ENCODE results near the gene MED10.

Gene MED10

DNA sequence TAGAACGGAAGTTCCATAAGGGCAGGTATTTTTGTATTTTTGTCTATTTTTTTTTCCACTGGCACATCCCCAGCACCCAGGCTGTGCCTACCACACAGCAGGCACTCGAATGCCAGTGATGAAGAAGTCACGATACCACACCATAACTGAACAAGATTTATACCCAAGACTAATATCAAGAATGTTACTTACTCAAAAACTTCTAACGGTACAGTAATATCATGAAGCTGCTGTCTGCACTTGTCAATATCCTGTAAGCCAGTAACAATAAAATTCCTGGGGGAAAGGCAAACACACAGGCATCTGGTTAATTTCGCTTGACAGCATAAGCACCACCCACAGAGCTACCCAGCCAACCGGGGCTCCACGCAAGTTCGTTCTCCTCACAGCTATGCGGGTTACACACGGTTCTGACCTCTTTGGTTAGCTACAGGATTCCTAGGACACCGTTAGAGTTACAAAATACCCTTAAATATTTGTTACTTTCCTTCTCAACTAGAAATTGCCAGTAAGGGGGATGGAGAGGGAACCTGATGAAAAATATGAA, 1.3 kb downstream of the MED10 start:
- TF ChIP-seq, protein P1, sequence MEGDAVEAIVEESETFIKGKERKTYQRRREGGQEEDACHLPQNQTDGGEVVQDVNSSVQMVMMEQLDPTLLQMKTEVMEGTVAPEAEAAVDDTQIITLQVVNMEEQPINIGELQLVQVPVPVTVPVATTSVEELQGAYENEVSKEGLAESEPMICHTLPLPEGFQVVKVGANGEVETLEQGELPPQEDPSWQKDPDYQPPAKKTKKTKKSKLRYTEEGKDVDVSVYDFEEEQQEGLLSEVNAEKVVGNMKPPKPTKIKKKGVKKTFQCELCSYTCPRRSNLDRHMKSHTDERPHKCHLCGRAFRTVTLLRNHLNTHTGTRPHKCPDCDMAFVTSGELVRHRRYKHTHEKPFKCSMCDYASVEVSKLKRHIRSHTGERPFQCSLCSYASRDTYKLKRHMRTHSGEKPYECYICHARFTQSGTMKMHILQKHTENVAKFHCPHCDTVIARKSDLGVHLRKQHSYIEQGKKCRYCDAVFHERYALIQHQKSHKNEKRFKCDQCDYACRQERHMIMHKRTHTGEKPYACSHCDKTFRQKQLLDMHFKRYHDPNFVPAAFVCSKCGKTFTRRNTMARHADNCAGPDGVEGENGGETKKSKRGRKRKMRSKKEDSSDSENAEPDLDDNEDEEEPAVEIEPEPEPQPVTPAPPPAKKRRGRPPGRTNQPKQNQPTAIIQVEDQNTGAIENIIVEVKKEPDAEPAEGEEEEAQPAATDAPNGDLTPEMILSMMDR (IDR thresholded peaks at IDR 0.05; ENCODE audit: insufficient read depth, missing control alignments), result no peak
- DNase-seq (ENCODE audit: insufficient read length, low spot score) (no peak), FAIRE-seq (no peak)

DNA sequence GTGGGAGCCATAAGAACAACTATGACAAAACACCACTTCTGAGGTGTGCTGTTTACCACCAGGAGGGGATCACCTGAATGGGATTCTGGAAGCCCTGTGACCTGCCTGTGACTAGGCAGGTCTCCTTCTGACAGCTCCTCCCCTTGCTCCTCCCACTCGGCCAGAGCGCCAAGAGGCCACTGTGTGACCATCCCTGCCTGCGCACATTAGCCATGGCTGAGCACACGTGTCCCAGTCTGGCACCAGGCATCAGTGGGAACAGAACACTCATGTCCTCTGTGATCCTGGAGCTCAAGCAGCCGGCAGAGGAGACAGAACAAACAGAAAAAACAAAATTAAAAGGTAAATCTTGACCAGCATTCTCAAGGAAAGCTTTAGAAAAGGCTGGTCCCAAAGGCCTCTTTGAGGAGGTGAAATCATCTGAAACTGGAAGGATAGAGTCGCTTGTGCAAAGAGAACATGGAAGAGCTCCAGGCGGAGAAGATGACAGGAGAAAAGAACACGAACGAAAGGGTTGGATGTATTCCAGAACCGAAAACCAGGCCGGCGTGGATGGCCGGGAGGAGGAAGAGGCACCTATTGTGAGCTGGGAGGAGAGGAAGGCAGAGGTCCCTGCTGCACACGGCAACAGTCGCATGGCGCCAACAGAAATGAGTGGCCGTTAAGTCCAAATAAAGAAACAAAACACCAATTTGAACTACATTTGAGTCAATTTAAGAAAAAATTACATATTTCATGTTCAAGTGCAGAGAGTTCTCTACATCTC, 5.1 kb downstream of the MED10 start:
- TF ChIP-seq, protein P1 (IDR thresholded peaks at IDR 0.05; ENCODE audit: insufficient read depth, missing control alignments), result no peak
- DNase-seq (ENCODE audit: insufficient read length, low spot score) (no peak), FAIRE-seq (no peak)

DNA sequence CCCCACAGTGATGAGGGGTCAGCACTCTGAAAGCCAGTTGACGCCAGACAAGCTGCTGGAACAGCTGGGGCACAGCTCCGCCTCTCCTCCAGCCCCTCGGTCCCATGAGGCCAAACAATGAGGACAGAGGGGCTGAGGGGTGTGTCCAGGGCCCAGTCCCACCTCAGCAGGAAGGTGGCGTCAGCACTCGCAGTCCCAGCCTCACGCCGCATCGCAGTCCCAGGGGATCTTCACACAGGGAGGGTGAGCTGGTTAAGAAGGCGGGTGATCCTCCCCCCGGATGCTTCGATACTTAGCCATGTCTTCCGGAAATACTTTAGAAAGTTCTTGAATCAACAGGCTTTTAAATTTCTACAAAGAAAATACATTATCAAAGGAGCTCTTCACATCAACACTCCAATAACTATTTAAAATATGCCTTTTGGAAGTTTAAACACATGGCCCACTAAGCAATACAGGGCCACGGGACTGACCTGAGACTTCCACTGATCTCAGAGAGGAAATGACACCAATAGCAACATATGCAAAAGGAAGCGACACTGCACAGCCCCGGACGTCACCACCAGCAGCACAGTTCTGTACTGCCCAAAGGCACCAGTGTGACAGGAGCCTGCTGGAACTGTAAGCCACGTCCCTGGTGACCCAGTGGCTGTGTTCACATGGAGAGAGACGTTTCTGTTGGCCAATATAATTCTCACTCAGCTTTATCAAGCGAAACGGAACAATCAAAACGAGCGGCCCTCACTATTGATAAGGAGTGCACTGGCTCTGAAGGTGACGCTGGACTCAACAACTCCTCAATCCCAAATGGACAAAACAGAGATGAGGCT, 5.9 kb downstream of the MED10 start:
- TF ChIP-seq, protein P1 (IDR thresholded peaks at IDR 0.05; ENCODE audit: insufficient read depth, missing control alignments), result no peak
- FAIRE-seq, result no peak
- no peak for DNase-seq (ENCODE audit: insufficient read length, low spot score)

DNA sequence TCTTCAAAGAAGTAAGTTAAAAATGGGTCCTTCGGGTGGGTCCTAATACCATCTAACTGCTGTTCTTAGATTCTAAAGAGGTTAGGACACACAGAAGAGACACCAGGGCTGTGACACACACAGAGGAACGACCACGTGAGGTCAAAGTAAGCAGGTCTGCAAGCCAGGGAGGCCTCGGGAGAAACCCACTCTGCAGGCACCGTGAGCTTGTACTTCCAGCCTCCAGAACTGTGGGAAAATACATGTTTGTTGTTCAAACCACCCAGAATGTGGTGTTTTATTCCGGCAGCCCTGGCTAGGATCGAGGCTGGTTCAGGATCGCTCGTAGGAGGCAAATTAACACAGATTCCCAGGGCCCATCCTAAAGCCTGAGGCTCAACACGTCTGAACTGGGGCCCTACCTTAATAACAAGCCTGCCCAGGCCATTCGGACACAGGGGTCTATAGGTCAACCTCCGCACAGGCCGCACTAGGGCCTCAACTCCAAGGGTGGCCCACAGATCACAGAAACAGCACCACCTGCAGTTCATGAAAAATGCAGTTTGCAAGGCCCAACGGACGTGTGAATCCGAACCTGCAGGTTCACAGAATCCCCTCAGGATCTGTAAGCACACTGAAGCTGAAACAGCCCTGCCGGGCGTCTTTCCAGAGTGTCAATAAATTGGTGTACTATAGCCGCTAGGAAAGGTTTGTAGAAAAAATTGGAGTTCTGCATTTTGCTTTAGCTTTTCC, 7.1 kb downstream of the MED10 start:
- TF ChIP-seq, protein P1 (IDR thresholded peaks at IDR 0.05; ENCODE audit: insufficient read depth, missing control alignments), result no peak
- no peak for DNase-seq (ENCODE audit: insufficient read length, low spot score)
- no peak for FAIRE-seq

DNA sequence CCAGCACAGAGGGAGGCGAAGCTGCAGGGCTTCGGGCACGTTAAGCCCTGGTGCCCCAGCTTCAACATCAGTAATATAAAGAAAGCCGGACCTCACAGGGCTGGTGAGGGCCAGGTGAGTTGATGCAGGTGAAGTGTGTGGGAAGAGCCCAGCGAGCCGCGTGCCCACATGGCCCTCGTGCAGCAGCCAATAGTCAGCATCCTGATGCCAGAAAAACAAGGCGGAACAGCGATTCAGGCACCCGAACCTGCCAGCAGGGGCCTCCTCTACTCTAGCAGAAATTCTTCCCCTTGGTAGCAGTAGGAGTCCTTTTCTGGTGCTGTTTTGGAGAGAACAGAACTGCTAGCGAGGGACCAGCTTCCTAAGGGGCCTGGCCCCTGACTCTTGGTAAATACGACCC, 7.8 kb downstream of the MED10 start:
- FAIRE-seq (no peak), DNase-seq (ENCODE audit: insufficient read length, low spot score) (no peak)
- TF ChIP-seq, protein P1 (IDR thresholded peaks at IDR 0.05; ENCODE audit: insufficient read depth, missing control alignments), result no peak

DNA sequence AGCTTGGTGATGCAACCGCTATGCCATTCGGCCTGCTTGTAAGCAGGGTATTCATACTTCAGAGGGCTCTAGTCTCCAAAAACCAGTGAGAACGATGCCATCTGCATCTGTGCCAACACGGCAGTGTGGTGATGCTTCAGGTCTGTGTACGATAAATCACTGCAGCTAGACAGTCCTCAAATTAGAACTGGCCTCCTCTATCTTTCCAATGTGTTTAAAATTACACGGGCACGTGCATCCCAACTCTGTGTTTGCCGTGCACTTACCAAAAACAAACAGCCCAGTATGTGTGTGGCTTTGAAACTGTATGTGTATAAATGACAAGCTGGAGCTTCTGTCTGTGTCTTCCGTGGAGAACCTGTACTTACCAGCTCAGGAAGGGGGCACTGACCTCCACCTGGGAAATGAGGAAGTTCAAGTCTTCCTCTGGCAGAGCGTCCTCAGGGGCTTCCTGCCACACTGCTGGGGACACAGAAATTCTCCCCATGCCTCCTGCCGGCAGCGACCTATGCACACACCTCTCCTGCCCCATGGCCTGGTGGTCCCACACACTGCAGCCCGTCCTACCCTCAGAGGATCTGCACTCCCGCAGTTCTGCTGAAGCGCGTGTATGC, 12.3 kb downstream of the MED10 start:
- FAIRE-seq (no peak), DNase-seq (ENCODE audit: insufficient read length, low spot score) (no peak)
- TF ChIP-seq, protein P1 (IDR thresholded peaks at IDR 0.05; ENCODE audit: insufficient read depth, missing control alignments), result no peak

Measured in D721Med (cell line).